ENCODE data around the gene SGF29.
"Not testable (repeated sequence)": the region's sequence is repeated elsewhere in the genome, so short reads cannot be mapped to it uniquely, and the experiment has no call there.

The SGF29 gene

GRCh38 chr16:28532940-28533647 lies 20.6 kb upstream of the SGF29 start:
- H3K4me2 ChIP-seq, result no peak overlapping the region
- no peaks in the 10 kb centered on the region for H4K20me1 ChIP-seq
- H3K27me3 ChIP-seq, result no peaks in the 10 kb centered on the region
- H3K4me1 ChIP-seq, result 0 out of 2 replicates have a peak, but pooled peaks cover 6% of the 10 kb centered on the region
- no peak for TF ChIP-seq Cebpa-rat (IDR thresholded peaks at IDR 0.05)
- no peaks in the 10 kb centered on the region for H3K9me3 ChIP-seq
- H3K9ac ChIP-seq, result no peak overlapping the region
- no peaks in the 10 kb centered on the region for H3K36me3 ChIP-seq
- H3K27ac ChIP-seq, result no peak overlapping the region
- H3K4me3 ChIP-seq, result no peak overlapping the region

- Histone ChIP-seq H3K4me3 (no peak overlapping the region), H3K4me2 (no peak overlapping the region), H3K4me1 (no peaks in the 10 kb centered on the region), H4K20me1 (no peaks in the 10 kb centered on the region), H3K27ac (no peak overlapping the region), H3K9ac (no peak overlapping the region), H3K36me3 (no peaks in the 10 kb centered on the region), H3K9me3 (no peaks in the 10 kb centered on the region), H3K27me3 (no peaks in the 10 kb centered on the region)
- no peak for TF ChIP-seq Cebpa-rat (IDR thresholded peaks at IDR 0.05)
Measured at GRCh38 chr16:28534542-28535373, 19.0 kb upstream of the SGF29 start.

- Histone ChIP-seq H3K27me3 (no peaks in the 10 kb centered on the region), H3K9me3 (no peaks in the 10 kb centered on the region), H3K4me2 (no peak overlapping the region), H3K4me3 (no peak overlapping the region), H3K4me1 (no peaks in the 10 kb centered on the region), H3K36me3 (no peaks in the 10 kb centered on the region), H3K27ac (no peak overlapping the region), H3K9ac (no peak overlapping the region), H4K20me1 (no peaks in the 10 kb centered on the region)
- no peak for TF ChIP-seq Cebpa-rat (IDR thresholded peaks at IDR 0.05)
Measured at GRCh38 chr16:28537076-28537475, 16.6 kb upstream of the SGF29 start.

GRCh38 chr16:28537964-28538732 lies 15.6 kb upstream of the SGF29 start:
- no peak for TF ChIP-seq Cebpa-rat (IDR thresholded peaks at IDR 0.05)
- H3K4me1 ChIP-seq, result no peaks in the 10 kb centered on the region
- no peak overlapping the region for H3K4me2 ChIP-seq
- no peaks in the 10 kb centered on the region for H3K27me3 ChIP-seq
- no peak overlapping the region for H3K27ac ChIP-seq
- H3K9me3 ChIP-seq, result no peaks in the 10 kb centered on the region
- no peak overlapping the region for H3K9ac ChIP-seq
- H4K20me1 ChIP-seq, result no peaks in the 10 kb centered on the region
- H3K36me3 ChIP-seq, result no peaks in the 10 kb centered on the region
- H3K4me3 ChIP-seq, result no peak overlapping the region

GRCh38 chr16:28538733-28539596 lies 14.8 kb upstream of the SGF29 start, which contains the start of gene NUPR1:
TSS of gene NUPR1 (minus strand) at chr16:28538974. CDS start at chr16:28538907, 67 bp downstream.
- no peaks in the 10 kb centered on the region for H3K4me1 ChIP-seq
- H3K36me3 ChIP-seq, result no peaks in the 10 kb centered on the region
- H3K9ac ChIP-seq, result no peak within 1 kb of the TSS
- H3K27me3 ChIP-seq, result no peaks in the 10 kb centered on the region
- H3K27ac ChIP-seq, result no peak within 1 kb of the TSS
- H3K9me3 ChIP-seq, result no peaks in the 10 kb centered on the region
- TF ChIP-seq Cebpa-rat (IDR thresholded peaks at IDR 0.05), result no peak
- no peak within 1 kb of the TSS for H3K4me3 ChIP-seq
- H3K4me2 ChIP-seq, result no peak within 1 kb of the TSS
- no peaks in the 10 kb centered on the region for H4K20me1 ChIP-seq

- Histone ChIP-seq H3K27ac (no peak overlapping the region), H3K4me2 (no peak overlapping the region), H3K4me3 (no peak overlapping the region), H3K9ac (no peak overlapping the region), H4K20me1 (no peaks in the 10 kb centered on the region), H3K9me3 (no peaks in the 10 kb centered on the region), H3K4me1 (no peaks in the 10 kb centered on the region), H3K27me3 (no peaks in the 10 kb centered on the region), H3K36me3 (no peaks in the 10 kb centered on the region)
- no peak for TF ChIP-seq Cebpa-rat (IDR thresholded peaks at IDR 0.05)
Measured at GRCh38 chr16:28540346-28540745, 13.4 kb upstream of the SGF29 start.

GRCh38 chr16:28542646-28543045 lies 11.1 kb upstream of the SGF29 start:
- H3K4me2 ChIP-seq, result no peak overlapping the region
- no peaks in the 10 kb centered on the region for H3K4me1 ChIP-seq
- H3K36me3 ChIP-seq, result no peaks in the 10 kb centered on the region
- no peaks in the 10 kb centered on the region for H3K27me3 ChIP-seq
- H3K4me3 ChIP-seq, result no peak overlapping the region
- no peak for TF ChIP-seq Cebpa-rat (IDR thresholded peaks at IDR 0.05)
- H3K9ac ChIP-seq, result no peak overlapping the region
- no peaks in the 10 kb centered on the region for H3K9me3 ChIP-seq
- no peaks in the 10 kb centered on the region for H4K20me1 ChIP-seq
- no peak overlapping the region for H3K27ac ChIP-seq

- Histone ChIP-seq H3K4me2 (no peak overlapping the region), H3K36me3 (no peaks in the 10 kb centered on the region), H3K27ac (no peak overlapping the region), H3K9me3 (no peaks in the 10 kb centered on the region), H3K9ac (no peak overlapping the region), H3K4me3 (no peak overlapping the region), H3K27me3 (no peaks in the 10 kb centered on the region), H3K4me1 (no peaks in the 10 kb centered on the region), H4K20me1 (no peaks in the 10 kb centered on the region)
- TF ChIP-seq Cebpa-rat (IDR thresholded peaks at IDR 0.05), result no peak
Measured at GRCh38 chr16:28543072-28543471, 10.6 kb upstream of the SGF29 start.

- H4K20me1 ChIP-seq, result no peaks in the 10 kb centered on the region
- H3K27me3 ChIP-seq, result no peaks in the 10 kb centered on the region
- no peak overlapping the region for H3K27ac ChIP-seq
- no peak overlapping the region for H3K4me2 ChIP-seq
- TF ChIP-seq Cebpa-rat (IDR thresholded peaks at IDR 0.05), result no peak
- H3K4me3 ChIP-seq, result no peak overlapping the region
- no peaks in the 10 kb centered on the region; the same call in 1 of the 2 replicates for H3K4me1 ChIP-seq
- no peaks in the 10 kb centered on the region for H3K9me3 ChIP-seq
- no peaks in the 10 kb centered on the region for H3K36me3 ChIP-seq
- no peak overlapping the region for H3K9ac ChIP-seq
Measured at GRCh38 chr16:28544998-28545397, 8.7 kb upstream of the SGF29 start.

- H3K9me3 ChIP-seq, H3K27me3 ChIP-seq, H3K4me3 ChIP-seq, H3K4me2 ChIP-seq, H3K9ac ChIP-seq, H4K20me1 ChIP-seq, H3K4me1 ChIP-seq, H3K27ac ChIP-seq, H3K36me3 ChIP-seq: not testable (repeated sequence)
Measured at GRCh38 chr16:28545964-28546363, 7.8 kb upstream of the SGF29 start.

Measured in BLaER1 (cell line).